ENCODE data around the gene PRKD2.

DNA sequence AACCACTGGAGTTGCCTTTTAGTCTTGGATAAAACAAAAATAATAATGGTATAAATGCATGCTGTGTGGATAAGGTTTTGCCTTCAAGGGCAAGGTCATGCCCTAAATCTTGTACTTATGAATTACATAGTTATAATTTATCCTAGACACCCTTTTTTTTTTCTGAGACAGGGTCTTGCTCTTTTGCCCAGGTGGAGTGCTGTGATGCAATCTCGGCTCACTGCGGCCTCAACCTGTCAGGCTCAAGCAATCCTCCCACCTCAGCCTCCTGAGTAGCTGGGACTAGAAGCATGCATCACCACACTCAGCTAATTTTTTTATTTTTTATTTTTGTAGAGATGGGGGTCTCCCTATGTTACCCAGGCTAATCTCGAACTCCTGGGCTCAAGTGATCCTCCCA lies 48.3 kb downstream of the PRKD2 start:
- TF ChIP-seq, protein P1, sequence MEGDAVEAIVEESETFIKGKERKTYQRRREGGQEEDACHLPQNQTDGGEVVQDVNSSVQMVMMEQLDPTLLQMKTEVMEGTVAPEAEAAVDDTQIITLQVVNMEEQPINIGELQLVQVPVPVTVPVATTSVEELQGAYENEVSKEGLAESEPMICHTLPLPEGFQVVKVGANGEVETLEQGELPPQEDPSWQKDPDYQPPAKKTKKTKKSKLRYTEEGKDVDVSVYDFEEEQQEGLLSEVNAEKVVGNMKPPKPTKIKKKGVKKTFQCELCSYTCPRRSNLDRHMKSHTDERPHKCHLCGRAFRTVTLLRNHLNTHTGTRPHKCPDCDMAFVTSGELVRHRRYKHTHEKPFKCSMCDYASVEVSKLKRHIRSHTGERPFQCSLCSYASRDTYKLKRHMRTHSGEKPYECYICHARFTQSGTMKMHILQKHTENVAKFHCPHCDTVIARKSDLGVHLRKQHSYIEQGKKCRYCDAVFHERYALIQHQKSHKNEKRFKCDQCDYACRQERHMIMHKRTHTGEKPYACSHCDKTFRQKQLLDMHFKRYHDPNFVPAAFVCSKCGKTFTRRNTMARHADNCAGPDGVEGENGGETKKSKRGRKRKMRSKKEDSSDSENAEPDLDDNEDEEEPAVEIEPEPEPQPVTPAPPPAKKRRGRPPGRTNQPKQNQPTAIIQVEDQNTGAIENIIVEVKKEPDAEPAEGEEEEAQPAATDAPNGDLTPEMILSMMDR (IDR thresholded peaks at IDR 0.05; ENCODE audit: low read depth, low read length): no peak
- TF ChIP-seq EZH2phosphoT487 (IDR thresholded peaks at IDR 0.05; ENCODE audit: low read depth): no peak

Data from OCI-LY3 (cell line).